T-cell (primary cell): ENCODE results near the gene HSDL2. TPM values are rescaled to one million over a fixed set of nuclear protein-coding genes. Genes with fewer than 3 reads are reported as not detected.
A peak's percentile ranks its signal among the peaks of the same experiment; 100 is the strongest.
"Not testable (repeated sequence)": the region's sequence is repeated elsewhere in the genome, so short reads cannot be mapped to it uniquely, and the experiment has no call there.

Experiments
- ATAC-seq, 4 experiments: fragments of 200-7000 bp in 3 of 4; fragments of 150-1000 bp in 1 of 4; cut with Tn5 transposase; replicated peaks in 1 of 4; 1 replicate in 3 of 4; 2 replicates in 1 of 4; pipeline ENCODE4 v1.10.0; 2021; ENCODE audit warnings: moderate library complexity in 3 of 4, mild to moderate bottlenecking in 2 of 4, moderate number of reproducible peaks in 1 of 4
- CTCF ChIA-PET, 2 donors: fragments of 300-600 bp; sonication (Branson Sonifier 250); formaldehyde crosslinking; loops; one replicate each; lab custom pipeline; 2022; ENCODE audit warnings: antibody characterized with exemption in 2 of 2; lab: Charles Lee
- POLR2A ChIA-PET, 2 donors: fragments of 300-600 bp; sonication (Branson Sonifier 250); formaldehyde crosslinking; loops; one replicate each; lab custom pipeline; 2022; ENCODE audit warnings: antibody characterized with exemption in 2 of 2; lab: Charles Lee
- DNase-seq, 35 experiments: peaks; one replicate each; pipeline versions ENCODE4 v3.0.0 to v3.0.0-alpha.2; 2013 to 2023
- H3K27ac ChIP-seq: one replicate; pipeline ENCODE4 v1.5.1; 2013; ENCODE audit warnings: low read length
- H3K27me3 ChIP-seq, 2 experiments: replicated peaks in 1 of 2; 1 replicate in 1 of 2; 2 replicates in 1 of 2; pipeline versions ENCODE4 v1.6.1 to v1.7.0; 2013; ENCODE audit warnings: low read length in 1 of 2, mixed read lengths in 1 of 2; ENCODE audit not compliant: control insufficient read depth in 2 of 2, insufficient read depth in 2 of 2; ENCODE audit errors: extremely low read depth in 1 of 2
- H3K36me3 ChIP-seq, 2 donors: 1 replicate in 1 of 2; 2 replicates in 1 of 2; pipeline versions ENCODE4 v1.6.1 to v1.7.0; 2013; ENCODE audit warnings: low read length in 1 of 2; ENCODE audit not compliant: control insufficient read depth in 2 of 2, insufficient read depth in 1 of 2; ENCODE audit errors: extremely low read depth in 1 of 2
- H3K4me1 ChIP-seq, 2 experiments: 1 replicate in 1 of 2; 2 replicates in 1 of 2; pipeline versions ENCODE4 v1.6.1 to v1.7.0; 2013; ENCODE audit warnings: low read length in 2 of 2, mixed read lengths in 1 of 2; ENCODE audit not compliant: insufficient read depth in 2 of 2, control insufficient read depth in 1 of 2; ENCODE audit errors: extremely low read depth in 1 of 2
- H3K4me3 ChIP-seq, 2 donors: 1 replicate in 1 of 2; 2 replicates in 1 of 2; pipeline versions ENCODE4 v1.5.1 to v1.7.0; 2013; ENCODE audit warnings: mild to moderate bottlenecking in 2 of 2, low read length in 1 of 2, moderate library complexity in 1 of 2; ENCODE audit not compliant: control insufficient read depth in 1 of 2; ENCODE audit errors: extremely low read depth in 1 of 2
- H3K9me3 ChIP-seq: 2 replicates; pipeline ENCODE4 v1.7.0; 2013
- H3K27ac Mint-ChIP-seq, 2 donors: one replicate each; pipeline ENCODE4 v1.8.0; 2020 to 2021; ENCODE audit warnings: mild to moderate bottlenecking in 2 of 2, mixed read lengths in 2 of 2
- H3K27me3 Mint-ChIP-seq, 2 donors: one replicate each; pipeline ENCODE4 v1.8.0; 2021 to 2022; ENCODE audit warnings: mixed read lengths in 2 of 2
- H3K36me3 Mint-ChIP-seq: one replicate; pipeline ENCODE4 v1.8.0; 2021; ENCODE audit warnings: mixed read lengths
- H3K4me1 Mint-ChIP-seq, 3 donors: one replicate each; pipeline ENCODE4 v1.8.0; 2020 to 2022; ENCODE audit warnings: mixed read lengths in 3 of 3, mild to moderate bottlenecking in 1 of 3
- H3K4me3 Mint-ChIP-seq, 3 donors: one replicate each; pipeline ENCODE4 v1.8.0; 2020 to 2022; ENCODE audit warnings: mild to moderate bottlenecking in 3 of 3, mixed read lengths in 3 of 3, moderate library complexity in 3 of 3
- H3K9me3 Mint-ChIP-seq, 3 donors: one replicate each; pipeline ENCODE4 v1.8.0; 2020 to 2022; ENCODE audit warnings: mixed read lengths in 3 of 3
- WGBS: methylation state at CpG from one replicate; pipeline ENCODE4 v1.1.5; 2013; ENCODE audit warnings: missing lambda C conversion rate; ENCODE audit not compliant: insufficient coverage; 5-methylcytosine and 5-hydroxymethylcytosine counted together
- total RNA-seq, 35 experiments: library from RNA in 6 of 35; stranded (reverse) in 6 of 35; fragments of 120-200 nt in 1 of 35; gene quantifications; one replicate each; pipeline versions ENCODE4 v1.2.1 to v1.2.4 and lab custom pipeline; 2013 to 2026

HSDL2 gene
- total RNA-seq, 5 donors from 2014 or later (not counting 1 experiment from before 2014, with no cell fraction given) = 9.1 to 11.8 (median 10.8) TPM

DNA sequence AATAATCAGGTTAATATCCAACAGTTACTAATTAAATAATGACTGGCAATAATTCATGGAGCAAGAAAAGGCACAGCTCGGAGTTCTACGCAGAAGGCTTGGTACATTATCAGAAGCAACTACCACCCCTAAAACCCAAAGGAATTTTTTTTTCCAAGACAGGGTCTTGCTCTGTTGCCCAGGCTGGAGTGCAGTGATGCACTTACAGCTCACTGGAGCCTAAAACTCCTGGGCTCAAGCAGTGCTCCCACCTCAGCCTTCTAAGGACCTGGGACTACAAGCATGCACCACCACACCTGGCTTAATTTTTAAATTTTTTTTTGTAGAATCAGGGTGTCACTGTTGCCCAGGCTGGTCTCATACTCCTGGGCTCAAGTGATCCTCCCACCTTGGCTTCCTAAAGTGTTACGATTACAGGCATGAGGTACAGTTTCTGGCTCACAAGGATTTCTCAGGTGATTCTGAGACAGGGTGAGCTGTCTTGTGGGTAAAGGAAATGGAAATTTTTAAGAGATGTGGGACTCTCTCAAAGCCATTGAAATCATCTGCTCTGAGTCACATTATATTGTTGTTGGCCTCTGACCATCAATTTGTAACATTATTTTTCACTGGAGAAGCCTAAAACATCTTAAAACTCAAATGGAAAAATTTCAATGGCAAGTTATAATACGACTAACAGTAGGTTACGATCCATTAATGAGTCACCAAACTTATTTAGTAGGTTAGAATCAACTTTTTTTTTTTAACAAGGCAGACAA, 19.7 kb upstream of the HSDL2 start:
- peaks cover 2 to 9% (median 7%) of the 10 kb centered on the region in 3 donors for H3K4me1 Mint-ChIP-seq
- H3K9me3 Mint-ChIP-seq = peaks cover 2 to 3% (median 2%) of the 10 kb centered on the region in 3 donors
- Histone ChIP-seq H3K36me3 (no peaks in the 10 kb centered on the region), H3K27me3 (peaks cover 0 to 10% of the 10 kb centered on the region in 2 experiments), H3K9me3 (no peaks in the 10 kb centered on the region), H3K4me3 (no peak overlapping the region), H3K27ac (no peak overlapping the region), H3K4me1 (no peaks in the 10 kb centered on the region)
- H3K27ac Mint-ChIP-seq = no peak overlapping the region
- DNase-seq (no peak), ATAC-seq (no peak)
- no peaks in the 10 kb centered on the region for H3K36me3 Mint-ChIP-seq
- H3K4me3 Mint-ChIP-seq = no peak overlapping the region
- CTCF ChIA-PET = interaction anchor here (0.7 to 3.2 kb wide), 14 partner anchors 19 to 601 kb away, joined by 3 to 26 read pairs (median 6); partner anchors contain the start of gene HSDL2 (in 1 of the 2)
- POLR2A ChIA-PET = interaction anchor here in 1 of 2 donors (0.5 kb wide), 1 partner anchor 588 kb away, joined by 4 read pairs; no protein-coding TSS in a partner anchor
- 75% methylated on average over 3 of the region's 5 CpGs for WGBS
- H3K27me3 Mint-ChIP-seq = peaks cover 5% of the 10 kb centered on the region in 2 donors

GRCh38 chr9:112361601-112362000, 18.3 kb upstream of the HSDL2 start:
- Mint-ChIP-seq H3K4me3 (no peak overlapping the region), H3K4me1 (peaks cover 0 to 3% (median 0%) of the 10 kb centered on the region in 3 donors), H3K27ac (no peak overlapping the region), H3K9me3 (peaks cover 7% of the 10 kb centered on the region in 3 donors), H3K27me3 (peaks cover 5 to 10% of the 10 kb centered on the region in 2 donors), H3K36me3 (no peaks in the 10 kb centered on the region)
- POLR2A ChIA-PET = no interaction called here
- ATAC-seq (peak in 1 of 4 experiments; percentile 46), DNase-seq (peak in 5 of 35 experiments; percentile 9 to 74 (median 21))
- WGBS = no CpG with 5 or more reads among the region's 4 CpGs
- H3K27ac ChIP-seq = no peak overlapping the region
- CTCF ChIA-PET = interaction anchor here (0.6 to 3.2 kb wide), 28 partner anchors 15 to 602 kb away, joined by 3 to 26 read pairs (median 4); partner anchors contain the start of genes HSDL2 (in 1 of the 2) and PTBP3 (in 1 of the 2)
- H3K4me1 ChIP-seq = no peaks in the 10 kb centered on the region
- H3K36me3 ChIP-seq = no peaks in the 10 kb centered on the region
- H3K9me3 ChIP-seq = no peaks in the 10 kb centered on the region
- peaks cover 0 to 10% of the 10 kb centered on the region in 2 experiments for H3K27me3 ChIP-seq
- H3K4me3 ChIP-seq = no peak overlapping the region

DNA sequence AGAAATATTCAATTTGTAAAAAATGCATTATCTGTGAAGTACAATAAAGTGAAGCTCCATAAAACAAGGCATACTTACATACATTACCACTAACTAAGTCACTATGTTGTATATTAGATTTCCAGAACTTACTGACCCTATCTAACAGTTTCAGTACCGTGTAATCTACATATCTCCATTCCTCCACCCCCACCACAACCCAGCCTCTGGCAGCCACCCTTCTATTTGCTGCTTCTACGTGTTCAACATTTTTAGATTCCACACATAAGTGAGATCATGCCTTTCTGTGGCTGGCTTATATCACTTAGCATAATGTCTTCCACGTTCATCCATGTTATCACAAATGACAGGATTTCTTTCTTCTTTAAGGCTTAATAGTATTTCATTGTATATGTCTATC, 15.1 kb upstream of the HSDL2 start:
- DNase-seq (no peak), ATAC-seq (no peak)
- H3K4me1 ChIP-seq = no peaks in the 10 kb centered on the region
- H3K4me3 ChIP-seq = no peak overlapping the region
- 100% methylated on average over 1 of the region's 3 CpGs for WGBS
- ChIA-PET POLR2A (no interaction called here), CTCF (interaction anchor here in 1 of 2 donors (0.7 kb wide), 1 partner anchor 20 kb away, joined by 3 read pairs; no protein-coding TSS in a partner anchor)
- H3K36me3 ChIP-seq = no peaks in the 10 kb centered on the region
- Mint-ChIP-seq H3K9me3 (peaks cover 13 to 19% (median 19%) of the 10 kb centered on the region in 3 donors), H3K4me1 (peaks cover 0 to 3% (median 0%) of the 10 kb centered on the region in 3 donors), H3K4me3 (no peak overlapping the region), H3K27me3 (peaks cover 3 to 10% of the 10 kb centered on the region in 2 donors), H3K27ac (no peak overlapping the region), H3K36me3 (peaks cover 7% of the 10 kb centered on the region)
- no peak overlapping the region for H3K27ac ChIP-seq
- H3K9me3 ChIP-seq = no peaks in the 10 kb centered on the region
- peaks cover 0 to 6% of the 10 kb centered on the region in 2 experiments for H3K27me3 ChIP-seq

- CTCF ChIA-PET = interaction anchor here in 1 of 2 donors (1.0 kb wide), 1 partner anchor 19 kb away, joined by 3 read pairs; no protein-coding TSS in a partner anchor
- H3K4me1 Mint-ChIP-seq, ATAC-seq, H3K27ac Mint-ChIP-seq, H3K27me3 ChIP-seq, H3K36me3 Mint-ChIP-seq, H3K9me3 ChIP-seq, DNase-seq, H3K4me3 Mint-ChIP-seq, H3K27ac ChIP-seq, H3K36me3 ChIP-seq, H3K4me1 ChIP-seq, H3K4me3 ChIP-seq, POLR2A ChIA-PET: not testable (repeated sequence)
- Mint-ChIP-seq H3K27me3 (peaks cover 3 to 10% of the 10 kb centered on the region in 2 donors), H3K9me3 (peaks cover 13 to 22% (median 21%) of the 10 kb centered on the region in 3 donors)
- WGBS = 100% methylated on average over 1 of the region's 3 CpGs
Measured at GRCh38 chr9:112365257-112365656, 14.7 kb upstream of the HSDL2 start.

GRCh38 chr9:112366591-112366990, 13.3 kb upstream of the HSDL2 start:
- peaks cover 0 to 6% of the 10 kb centered on the region in 2 experiments for H3K27me3 ChIP-seq
- ChIA-PET CTCF (interaction anchor here (0.7 to 1.5 kb wide), 5 partner anchors 13 to 267 kb away, joined by 3 to 5 read pairs (median 3); no protein-coding TSS in a partner anchor), POLR2A (interaction anchor here in 1 of 2 donors (0.5 kb wide), 1 partner anchor 192 kb away, joined by 8 read pairs; no protein-coding TSS in a partner anchor)
- Mint-ChIP-seq H3K4me1 (peaks cover 0 to 2% (median 0%) of the 10 kb centered on the region in 3 donors), H3K27ac (no peak overlapping the region), H3K27me3 (peaks cover 3 to 10% of the 10 kb centered on the region in 2 donors), H3K9me3 (peaks cover 13 to 27% (median 26%) of the 10 kb centered on the region in 3 donors), H3K4me3 (no peak overlapping the region), H3K36me3 (peaks cover 7% of the 10 kb centered on the region)
- WGBS = 100% methylated on average over 1 of the region's 3 CpGs
- no peaks in the 10 kb centered on the region for H3K4me1 ChIP-seq
- no peak overlapping the region for H3K27ac ChIP-seq
- no peaks in the 10 kb centered on the region for H3K9me3 ChIP-seq
- H3K4me3 ChIP-seq = no peak overlapping the region
- no peak for DNase-seq
- ATAC-seq = no peak
- H3K36me3 ChIP-seq = no peaks in the 10 kb centered on the region

- no peaks in the 10 kb centered on the region for H3K4me1 Mint-ChIP-seq
- DNase-seq (no peak), ATAC-seq (no peak)
- H3K4me3 Mint-ChIP-seq = no peak overlapping the region
- H3K27ac Mint-ChIP-seq = no peak overlapping the region
- peaks cover 0 to 10% of the 10 kb centered on the region in 2 donors for H3K27me3 Mint-ChIP-seq
- H3K4me3 ChIP-seq = no peak overlapping the region
- no peaks in the 10 kb centered on the region for H3K9me3 ChIP-seq
- peaks cover 13 to 27% (median 26%) of the 10 kb centered on the region in 3 donors for H3K9me3 Mint-ChIP-seq
- H3K36me3 Mint-ChIP-seq = peaks cover 7% of the 10 kb centered on the region
- peaks cover 0 to 6% of the 10 kb centered on the region in 2 experiments for H3K27me3 ChIP-seq
- POLR2A ChIA-PET = no interaction called here
- no peak overlapping the region for H3K27ac ChIP-seq
- no peaks in the 10 kb centered on the region for H3K4me1 ChIP-seq
- CTCF ChIA-PET = interaction anchor here in 1 of 2 donors (1.0 to 1.5 kb wide), 2 partner anchors 12 to 254 kb away, joined by 4 to 5 read pairs; no protein-coding TSS in a partner anchor
- no peaks in the 10 kb centered on the region for H3K36me3 ChIP-seq
Measured at GRCh38 chr9:112367465-112367864, 12.4 kb upstream of the HSDL2 start.
